GM18526 (cell line): ENCODE measurements around the gene MRAP.

ENCODE experiments used
- POLR2A ChIP-seq: IDR thresholded peaks from 3 replicates; pipeline ENCODE4 v1.6.1; 2011; ENCODE audit not compliant: insufficient read length; ENCODE audit errors: extremely low read depth

MRAP gene

GRCh38 chr21:32315511-32316281 lies 17.0 kb downstream of the MRAP start:
- TF ChIP-seq POLR2A, result no peak

- no peak for TF ChIP-seq POLR2A
Measured at GRCh38 chr21:32316361-32317215, 17.9 kb downstream of the MRAP start.

- TF ChIP-seq POLR2A, result no peak
Measured at GRCh38 chr21:32317726-32318125, 19.1 kb downstream of the MRAP start.

GRCh38 chr21:32319012-32319411 lies 20.4 kb downstream of the MRAP start:
- no peak for TF ChIP-seq POLR2A

- TF ChIP-seq POLR2A, result no peak
Measured at GRCh38 chr21:32320059-32320458, 21.4 kb downstream of the MRAP start.

GRCh38 chr21:32320726-32321125 lies 22.1 kb downstream of the MRAP start:
- no peak for TF ChIP-seq POLR2A

GRCh38 chr21:32321480-32321879 lies 22.8 kb downstream of the MRAP start:
- no peak for TF ChIP-seq POLR2A

GRCh38 chr21:32322103-32322502 lies 23.4 kb downstream of the MRAP start:
- no peak for TF ChIP-seq POLR2A

- TF ChIP-seq POLR2A, result no peak
Measured at GRCh38 chr21:32322676-32323075, 24.0 kb downstream of the MRAP start.

- TF ChIP-seq POLR2A, result no peak
Measured at GRCh38 chr21:32325706-32326105, 27.1 kb downstream of the MRAP start.

- no peak for TF ChIP-seq POLR2A
Measured at GRCh38 chr21:32328595-32328994, 29.9 kb downstream of the MRAP start.

- no peak for TF ChIP-seq POLR2A
Measured at GRCh38 chr21:32329331-32329730, 30.7 kb downstream of the MRAP start.

GRCh38 chr21:32329776-32330175 lies 31.1 kb downstream of the MRAP start:
- TF ChIP-seq POLR2A, result no peak

GRCh38 chr21:32330784-32331311 lies 32.2 kb downstream of the MRAP start:
- TF ChIP-seq POLR2A, result no peak

GRCh38 chr21:32331444-32332305 lies 33.0 kb downstream of the MRAP start:
- no peak for TF ChIP-seq POLR2A
